Endothelial cell of umbilical vein (primary cell): ENCODE results near the gene AMZ2. TPM values are rescaled to one million over a fixed set of nuclear protein-coding genes. Genes with fewer than 3 reads are reported as not detected.
A peak's percentile ranks its signal among the peaks of the same experiment; 100 is the strongest.

Experiments
- BruUV-seq: library from RNA; stranded (reverse); fragments of 400-500 nt; replicated peaks from 2 replicates; lab custom pipeline; 2021; lab: Mats Ljungman, UMichigan
- CTCF ChIA-PET: fragments of 300-600, 350-600 bp; sonication (Branson Sonifier 250); formaldehyde crosslinking; loops from one replicate; lab custom pipeline; 2021; ENCODE audit warnings: antibody characterized with exemption, inconsistent platforms; lab: Charles Lee
- POLR2A ChIA-PET: fragments of 300-600, 350-600 bp; sonication (Branson Sonifier 250); formaldehyde crosslinking; loops from one replicate; lab custom pipeline; 2021; ENCODE audit warnings: antibody characterized with exemption, inconsistent platforms; lab: Charles Lee
- DNase-seq: peaks from one replicate; pipeline ENCODE4 v3.0.0-alpha.2; 2011; ENCODE audit warnings: low read depth, low spot score
- FAIRE-seq: peaks from 2 replicates; lab custom pipeline; 2011; peaks lifted over from hg19 to GRCh38; lab: Jason Lieb, UNC
- H2AFZ ChIP-seq: 2 replicates; pipeline ENCODE4 v1.6.0; 2012; ENCODE audit warnings: low read depth, low read length, control low read depth, inconsistent platforms
- H3K27ac ChIP-seq: 2 replicates; pipeline ENCODE4 v1.5.1; 2011; ENCODE audit warnings: low read depth, mild to moderate bottlenecking, control low read depth, low read length, moderate library complexity; ENCODE audit not compliant: insufficient read depth
- H3K27me3 ChIP-seq, 2 experiments: 2 replicates each; pipeline versions ENCODE4 v1.6.0 to v1.6.1; 2011; ENCODE audit warnings: low read length in 2 of 2, mixed read lengths in 1 of 2; ENCODE audit not compliant: control insufficient read depth in 2 of 2, insufficient read depth in 2 of 2
- H3K36me3 ChIP-seq, 2 experiments: 2 replicates in 1 of 2; 3 replicates in 1 of 2; pipeline ENCODE4 v1.5.1; 2011; ENCODE audit warnings: low read length in 2 of 2, mild to moderate bottlenecking in 1 of 2, moderate library complexity in 1 of 2; ENCODE audit not compliant: control insufficient read depth in 2 of 2, insufficient read depth in 2 of 2; ENCODE audit errors: extremely low read depth in 1 of 2
- H3K4me1 ChIP-seq: 3 replicates; pipeline ENCODE4 v1.5.1; 2011; ENCODE audit warnings: mild to moderate bottlenecking, low read length; ENCODE audit not compliant: control insufficient read depth, insufficient read depth; ENCODE audit errors: extremely low read depth
- H3K4me2 ChIP-seq: 2 replicates; pipeline ENCODE4 v1.6.1; 2011; ENCODE audit warnings: low read length, control low read depth, mixed read lengths; ENCODE audit not compliant: insufficient read depth
- H3K4me3 ChIP-seq, 3 experiments: fragments of 200-600 bp in 1 of 3; sonication (generic), shearing (Covaris generic) in 1 of 3; replicated peaks in 1 of 3; 2 replicates each; pipeline ENCODE4 v1.5.1; 2011 to 2016; ENCODE audit warnings: control low read depth in 3 of 3, low read length in 3 of 3, mild to moderate bottlenecking in 2 of 3, inconsistent platforms in 1 of 3, low read depth in 1 of 3, moderate library complexity in 1 of 3; ENCODE audit not compliant: insufficient read depth in 1 of 3
- H3K79me2 ChIP-seq: 2 replicates; pipeline ENCODE4 v1.6.0; 2012; ENCODE audit warnings: low read length, inconsistent platforms; ENCODE audit not compliant: control insufficient read depth, insufficient read depth
- H3K9ac ChIP-seq: replicated peaks from 2 replicates; pipeline ENCODE3; 2011; ENCODE audit warnings: low read length, control low read depth; ENCODE audit not compliant: insufficient read depth; ENCODE audit errors: extremely low read depth
- H3K9me1 ChIP-seq: replicated peaks from 3 replicates; pipeline ENCODE4 v1.6.0; 2011; ENCODE audit warnings: mild to moderate bottlenecking, low read length; ENCODE audit not compliant: control insufficient read depth, insufficient read depth; ENCODE audit errors: extremely low read depth
- H3K9me3 ChIP-seq: replicated peaks from 2 replicates; pipeline ENCODE4 v1.5.1; 2012; ENCODE audit warnings: low read length, inconsistent platforms; ENCODE audit not compliant: control insufficient read depth, insufficient read depth
- H4K20me1 ChIP-seq: replicated peaks from 2 replicates; pipeline ENCODE3; 2011; ENCODE audit warnings: mild to moderate bottlenecking, low read length; ENCODE audit not compliant: control insufficient read depth, insufficient read depth; ENCODE audit errors: extremely low read depth
- JUN ChIP-seq: IDR thresholded peaks from 2 replicates; pipeline ENCODE4 v1.6.1; 2011; ENCODE audit warnings: borderline replicate concordance, low read depth; ENCODE audit not compliant: insufficient read length, insufficient read depth
- POLR2A ChIP-seq: IDR thresholded peaks from 2 replicates; pipeline ENCODE4 v1.6.1; 2012; ENCODE audit warnings: low read depth, mild to moderate bottlenecking, control low read depth, low read length
- POLR2AphosphoS5 ChIP-seq: IDR thresholded peaks from 2 replicates; pipeline ENCODE4 v1.6.1; 2012; ENCODE audit warnings: low read depth, mild to moderate bottlenecking, control low read depth, low read length, moderate library complexity; ENCODE audit not compliant: insufficient read depth
- dilution Hi-C: fragments of 300-500 bp; cut with MboI; formaldehyde crosslinking; loops from one replicate; pipeline ENCODE4 v1.15.0; 2019; ENCODE audit warnings: low sequenced_read_pairs; ENCODE audit not compliant: extremely low pct_ligation_motif_present
- intact Hi-C: fragments of 100-400 bp; cut with micrococcal nuclease; formaldehyde crosslinking; loops from one replicate; pipeline ENCODE4 v1.10.0; 2022
- polyA plus RNA-seq, 4 experiments: library from polyadenylated mRNA; depleted of rRNA in 3 of 4; stranded (reverse) in 3 of 4; unstranded in 1 of 4; fragments of >200 nt; gene quantifications; 2 replicates each; pipeline versions ENCODE4 v1.2.1 to v1.2.3, GENCODE V29; 2011 to 2012; ENCODE audit warnings: missing spikeins in 1 of 4
- total RNA-seq: library from RNA; stranded (reverse); gene quantifications from 2 replicates; pipeline ENCODE4 v1.2.3, GENCODE V29; 2021
- TF ChIP-seq, protein P1 (sequence below), 2 donors: IDR thresholded peaks; 1 replicate in 1 of 2; 2 replicates in 1 of 2; pipeline ENCODE4 v1.5.1; 2011; ENCODE audit warnings: low read length in 2 of 2, mild to moderate bottlenecking in 2 of 2, moderate library complexity in 2 of 2, control low read depth in 1 of 2, inconsistent platforms in 1 of 2, low read depth in 1 of 2; ENCODE audit not compliant: insufficient read depth in 1 of 2; ENCODE audit errors: extremely low read depth in 1 of 2
- TF ChIP-seq, protein P2 (sequence below): IDR thresholded peaks from 2 replicates; pipeline ENCODE4 v1.6.1; 2011; ENCODE audit not compliant: insufficient read depth, insufficient read length

AMZ2 gene
- total and polyA plus RNA-seq, 2 donors (not counting 3 experiments of a cell fraction or from before 2014, with no cell fraction given): 46.7 to 57.3 TPM

DNA sequence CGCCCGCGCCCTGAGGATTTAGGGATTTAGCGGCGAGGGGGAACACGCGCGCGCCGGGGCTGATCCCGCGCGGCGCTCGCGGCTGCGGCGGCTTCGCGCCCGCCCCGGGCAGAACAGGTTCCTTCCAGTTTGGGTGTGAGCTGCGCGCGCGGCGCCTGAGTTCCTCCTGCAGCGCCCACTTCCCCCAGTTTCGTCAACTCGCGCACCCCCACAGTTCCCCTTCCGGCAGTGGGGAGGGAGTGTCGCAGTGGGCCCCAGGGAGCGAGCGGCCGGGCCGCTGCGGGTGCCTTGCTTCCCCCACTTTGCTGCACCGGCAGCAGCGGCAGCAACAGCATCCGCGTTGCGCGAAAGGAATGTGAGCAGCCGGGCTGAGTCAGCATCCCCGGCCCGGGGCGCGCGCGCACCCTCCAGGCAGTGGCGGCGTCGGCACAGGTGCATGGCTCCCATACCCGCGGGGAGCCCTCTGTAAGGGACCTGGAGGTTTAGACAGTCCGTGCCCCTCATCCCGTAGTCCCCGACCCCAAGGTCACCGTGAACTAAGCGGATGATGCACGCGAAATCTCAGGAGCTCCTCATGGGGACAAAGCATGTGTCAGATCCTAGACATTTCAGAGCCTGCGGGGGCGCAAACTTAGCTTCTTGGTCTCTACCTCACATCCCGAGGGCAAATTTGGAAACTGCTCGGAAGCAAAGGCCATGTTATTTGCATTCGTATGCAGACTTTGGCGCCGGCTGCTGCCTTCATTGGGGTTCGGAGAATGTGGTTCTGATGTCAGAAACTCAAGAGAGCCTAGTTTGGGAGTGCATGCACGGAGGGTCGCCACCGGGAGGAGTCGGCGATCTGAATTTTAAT, 44.2 kb downstream of the AMZ2 start:
- H3K9me3 ChIP-seq: no peaks in the 10 kb centered on the region
- no peaks in the 10 kb centered on the region for H3K9me1 ChIP-seq
- H3K4me1 ChIP-seq: peaks cover 15% of the 10 kb centered on the region
- intact Hi-C loops: loop anchor here (1.0 to 2.0 kb wide), 4 partner anchors 9 to 107 kb away; no protein-coding TSS in a partner anchor
- BruUV-seq: no TSS peak
- peak overlapping the region; percentile 53 to 74 (median 66) for H3K4me3 ChIP-seq
- ChIA-PET CTCF (interaction anchor here (0.6 to 8.5 kb wide), 10 partner anchors 10 to 144 kb away, joined by 3 to 104 read pairs (median 4); no protein-coding TSS in a partner anchor), POLR2A (interaction anchor here (1.1 kb wide), 2 partner anchors 10 to 12 kb away, joined by 3 read pairs; no protein-coding TSS in a partner anchor)
- H3K9ac ChIP-seq: peak overlapping the region; percentile 74
- no peaks in the 10 kb centered on the region for H3K36me3 ChIP-seq
- DNase-seq (peak; percentile 74), FAIRE-seq (peak; percentile 82)
- no peaks in the 10 kb centered on the region for H3K79me2 ChIP-seq
- H3K27me3 ChIP-seq: no peaks in the 10 kb centered on the region
- H4K20me1 ChIP-seq: no peaks in the 10 kb centered on the region
- H3K27ac ChIP-seq: peak overlapping the region; percentile 48
- peak overlapping the region; percentile 72 for H3K4me2 ChIP-seq
- dilution Hi-C loops: no loop called here
- H2AFZ ChIP-seq: peak overlapping the region; percentile 90
- TF ChIP-seq, protein P1, sequence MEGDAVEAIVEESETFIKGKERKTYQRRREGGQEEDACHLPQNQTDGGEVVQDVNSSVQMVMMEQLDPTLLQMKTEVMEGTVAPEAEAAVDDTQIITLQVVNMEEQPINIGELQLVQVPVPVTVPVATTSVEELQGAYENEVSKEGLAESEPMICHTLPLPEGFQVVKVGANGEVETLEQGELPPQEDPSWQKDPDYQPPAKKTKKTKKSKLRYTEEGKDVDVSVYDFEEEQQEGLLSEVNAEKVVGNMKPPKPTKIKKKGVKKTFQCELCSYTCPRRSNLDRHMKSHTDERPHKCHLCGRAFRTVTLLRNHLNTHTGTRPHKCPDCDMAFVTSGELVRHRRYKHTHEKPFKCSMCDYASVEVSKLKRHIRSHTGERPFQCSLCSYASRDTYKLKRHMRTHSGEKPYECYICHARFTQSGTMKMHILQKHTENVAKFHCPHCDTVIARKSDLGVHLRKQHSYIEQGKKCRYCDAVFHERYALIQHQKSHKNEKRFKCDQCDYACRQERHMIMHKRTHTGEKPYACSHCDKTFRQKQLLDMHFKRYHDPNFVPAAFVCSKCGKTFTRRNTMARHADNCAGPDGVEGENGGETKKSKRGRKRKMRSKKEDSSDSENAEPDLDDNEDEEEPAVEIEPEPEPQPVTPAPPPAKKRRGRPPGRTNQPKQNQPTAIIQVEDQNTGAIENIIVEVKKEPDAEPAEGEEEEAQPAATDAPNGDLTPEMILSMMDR (IDR thresholded peaks at IDR 0.05; ENCODE audit: extremely low read depth in 1 of 2, insufficient read depth in 1 of 2, low read depth in 1 of 2, low read length in 2 of 2): peak; percentile 16 to 31
- TF ChIP-seq, protein P2, sequence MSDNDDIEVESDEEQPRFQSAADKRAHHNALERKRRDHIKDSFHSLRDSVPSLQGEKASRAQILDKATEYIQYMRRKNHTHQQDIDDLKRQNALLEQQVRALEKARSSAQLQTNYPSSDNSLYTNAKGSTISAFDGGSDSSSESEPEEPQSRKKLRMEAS: no peak
- TF ChIP-seq JUN (no peak), POLR2A (peak; percentile 57), POLR2AphosphoS5 (peak; percentile 2)
